OCI-LY1 (cell line): ENCODE measurements around the gene MED31.

Source experiments
- H2AFZ ChIP-seq: fragments of 200-600 bp; sonication (generic), shearing (Covaris generic); 2 replicates; pipeline ENCODE4 v1.6.0; 2014; ENCODE audit warnings: antibody characterized with exemption, mild to moderate bottlenecking, low read length
- H3F3A ChIP-seq: fragments of 200-600 bp; sonication (generic), shearing (Covaris generic); 2 replicates; pipeline ENCODE4 v1.6.0; 2014; ENCODE audit warnings: mild to moderate bottlenecking, antibody characterized with exemption, low read length, moderate library complexity; ENCODE audit not compliant: insufficient read depth
- H3K27ac ChIP-seq: fragments of 200-600 bp; sonication (generic); 2 replicates; pipeline ENCODE4 v1.5.1; 2014; ENCODE audit warnings: low read length, mixed run types, mild to moderate bottlenecking, low read depth; ENCODE audit not compliant: poor library complexity, severe bottlenecking
- H3K27me3 ChIP-seq: fragments of 200-600 bp; sonication (generic); 2 replicates; pipeline ENCODE4 v1.6.0; 2014; ENCODE audit warnings: antibody characterized with exemption, mild to moderate bottlenecking, low read length, moderate library complexity; ENCODE audit not compliant: insufficient read depth
- H3K36me3 ChIP-seq: fragments of 200-600 bp; sonication (generic); 2 replicates; pipeline ENCODE4 v1.6.1; 2014; ENCODE audit warnings: mild to moderate bottlenecking, antibody characterized with exemption, low read length, moderate library complexity, mixed read lengths; ENCODE audit not compliant: insufficient read depth
- H3K4me1 ChIP-seq: fragments of 200-600 bp; sonication (generic); 2 replicates; pipeline ENCODE4 v1.5.1; 2014; ENCODE audit warnings: mild to moderate bottlenecking, low read length, moderate library complexity; ENCODE audit not compliant: insufficient read depth, severe bottlenecking
- H3K4me2 ChIP-seq: fragments of 200-600 bp; sonication (generic), shearing (Covaris generic); 2 replicates; pipeline ENCODE4 v1.6.1; 2014; ENCODE audit warnings: low read length
- H3K4me3 ChIP-seq: fragments of 200-600 bp; sonication (generic); 2 replicates; pipeline ENCODE4 v1.5.1; 2014; ENCODE audit warnings: low read length, low read depth, mild to moderate bottlenecking, mixed read lengths; ENCODE audit not compliant: poor library complexity, severe bottlenecking
- H3K79me2 ChIP-seq: fragments of 200-600 bp; shearing (Covaris generic); 2 replicates; pipeline ENCODE4 v1.6.1; 2016; ENCODE audit warnings: mixed run types, low read length, mixed read lengths; ENCODE audit not compliant: insufficient read depth
- H3K9ac ChIP-seq: fragments of 200-600 bp; sonication (generic), shearing (Covaris generic); 2 replicates; pipeline ENCODE4 v1.6.1; 2014; ENCODE audit warnings: mild to moderate bottlenecking, low read length, mixed read lengths
- H3K9me2 ChIP-seq: fragments of 200-600 bp; sonication (generic), shearing (Covaris generic); 2 replicates; pipeline ENCODE4 v1.6.1; 2014; ENCODE audit warnings: low read depth, mild to moderate bottlenecking, low read length, mixed read lengths
- H3K9me3 ChIP-seq: fragments of 200-600 bp; shearing (Covaris generic); 2 replicates; pipeline ENCODE4 v1.6.1; 2014; ENCODE audit warnings: low read length, mixed read lengths
- H4K20me1 ChIP-seq: fragments of 200-600 bp; sonication (generic), shearing (Covaris generic); 2 replicates; pipeline ENCODE4 v1.6.0; 2016; ENCODE audit warnings: mild to moderate bottlenecking, low read length; ENCODE audit not compliant: insufficient read depth
- EZH2 ChIP-seq: fragments of 200-600 bp; sonication (generic), shearing (Covaris generic); IDR thresholded peaks from 2 replicates; pipeline ENCODE4 v1.8.0; 2017; ENCODE audit warnings: borderline replicate concordance, mixed run types, mild to moderate bottlenecking, antibody characterized with exemption, low read length, moderate library complexity, mixed read lengths
- TF ChIP-seq, protein P1 (sequence below): fragments of 200-600 bp; sonication (generic), shearing (Covaris generic); IDR thresholded peaks from 2 replicates; pipeline ENCODE4 v1.5.1; 2017; ENCODE audit warnings: mild to moderate bottlenecking, antibody characterized with exemption, low read length, moderate library complexity, mixed read lengths

MED31 gene

GRCh38 chr17:6623941-6624340 lies 27.5 kb downstream of the MED31 start:
- Histone ChIP-seq H3K4me2 (no peak overlapping the region), H3K9me3 (no peaks in the 10 kb centered on the region), H3K79me2 (no peaks in the 10 kb centered on the region), H3K9ac (no peak overlapping the region), H3K9me2 (no peaks in the 10 kb centered on the region), H3K27me3 (no peaks in the 10 kb centered on the region), H3K27ac (no peak overlapping the region), H3K4me1 (no peaks in the 10 kb centered on the region), H2AFZ (no peak overlapping the region), H3K36me3 (peaks cover 67% of the 10 kb centered on the region), H3K4me3 (no peak overlapping the region), H3F3A (no peaks in the 10 kb centered on the region), H4K20me1 (no peaks in the 10 kb centered on the region)
- no peak for TF ChIP-seq EZH2
- TF ChIP-seq, protein P1, sequence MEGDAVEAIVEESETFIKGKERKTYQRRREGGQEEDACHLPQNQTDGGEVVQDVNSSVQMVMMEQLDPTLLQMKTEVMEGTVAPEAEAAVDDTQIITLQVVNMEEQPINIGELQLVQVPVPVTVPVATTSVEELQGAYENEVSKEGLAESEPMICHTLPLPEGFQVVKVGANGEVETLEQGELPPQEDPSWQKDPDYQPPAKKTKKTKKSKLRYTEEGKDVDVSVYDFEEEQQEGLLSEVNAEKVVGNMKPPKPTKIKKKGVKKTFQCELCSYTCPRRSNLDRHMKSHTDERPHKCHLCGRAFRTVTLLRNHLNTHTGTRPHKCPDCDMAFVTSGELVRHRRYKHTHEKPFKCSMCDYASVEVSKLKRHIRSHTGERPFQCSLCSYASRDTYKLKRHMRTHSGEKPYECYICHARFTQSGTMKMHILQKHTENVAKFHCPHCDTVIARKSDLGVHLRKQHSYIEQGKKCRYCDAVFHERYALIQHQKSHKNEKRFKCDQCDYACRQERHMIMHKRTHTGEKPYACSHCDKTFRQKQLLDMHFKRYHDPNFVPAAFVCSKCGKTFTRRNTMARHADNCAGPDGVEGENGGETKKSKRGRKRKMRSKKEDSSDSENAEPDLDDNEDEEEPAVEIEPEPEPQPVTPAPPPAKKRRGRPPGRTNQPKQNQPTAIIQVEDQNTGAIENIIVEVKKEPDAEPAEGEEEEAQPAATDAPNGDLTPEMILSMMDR: no peak

DNA sequence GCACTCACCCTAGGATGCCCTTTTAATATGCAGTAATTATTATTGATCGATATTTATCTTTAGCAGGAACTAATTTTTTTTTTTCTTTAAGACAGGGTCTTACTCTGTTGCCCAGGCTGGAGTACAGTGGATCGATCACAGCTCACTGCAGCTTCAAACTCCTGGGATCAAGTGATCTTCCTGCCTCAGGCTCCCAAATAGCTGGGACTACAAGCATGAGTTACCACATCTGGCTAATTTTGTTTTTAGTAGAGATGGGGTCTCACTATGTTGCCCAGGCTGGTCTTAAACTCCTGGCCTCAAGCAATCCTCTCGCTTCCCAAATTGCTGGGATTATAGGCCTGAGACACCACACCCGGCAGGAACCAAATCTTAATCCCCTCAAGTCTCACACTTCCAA lies 40.2 kb downstream of the MED31 start:
- Histone ChIP-seq H4K20me1 (no peaks in the 10 kb centered on the region), H3K27me3 (no peaks in the 10 kb centered on the region), H3K79me2 (no peaks in the 10 kb centered on the region), H3K4me2 (no peak overlapping the region), H3K9ac (no peak overlapping the region), H3K27ac (no peak overlapping the region), H3K4me1 (no peaks in the 10 kb centered on the region), H3K9me3 (no peaks in the 10 kb centered on the region), H3K4me3 (no peak overlapping the region), H2AFZ (no peak overlapping the region), H3F3A (no peaks in the 10 kb centered on the region), H3K36me3 (peaks cover 57% of the 10 kb centered on the region), H3K9me2 (no peaks in the 10 kb centered on the region)
- TF ChIP-seq EZH2: no peak
- TF ChIP-seq, protein P1: no peak

DNA sequence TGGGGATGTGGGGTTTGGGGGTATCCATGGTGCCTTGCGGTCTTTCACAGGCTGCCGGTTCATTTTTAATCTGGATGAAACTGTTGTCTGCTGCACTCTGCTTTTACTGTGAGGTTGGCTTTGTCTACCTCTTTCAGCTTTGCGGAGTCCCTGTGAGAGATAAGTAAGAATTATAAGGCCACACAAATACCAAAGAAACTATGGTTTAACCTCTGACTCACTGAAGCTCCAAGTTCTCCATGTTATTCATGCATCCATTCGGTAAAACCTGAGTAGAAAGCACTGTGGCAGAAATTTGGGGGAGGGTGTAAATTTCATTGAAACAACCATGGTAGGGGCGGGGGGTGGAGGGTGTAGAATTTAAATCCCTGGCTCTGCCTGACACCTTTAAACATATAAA lies 41.4 kb downstream of the MED31 start:
- Histone ChIP-seq H3K9ac (no peak overlapping the region), H2AFZ (no peak overlapping the region), H3K27ac (no peak overlapping the region), H3K4me3 (no peak overlapping the region), H3K9me2 (no peaks in the 10 kb centered on the region), H3K9me3 (no peaks in the 10 kb centered on the region), H3F3A (no peaks in the 10 kb centered on the region), H4K20me1 (no peaks in the 10 kb centered on the region), H3K79me2 (no peaks in the 10 kb centered on the region), H3K36me3 (peaks cover 66% of the 10 kb centered on the region), H3K27me3 (no peaks in the 10 kb centered on the region), H3K4me2 (no peak overlapping the region), H3K4me1 (no peaks in the 10 kb centered on the region)
- TF ChIP-seq, protein P1: no peak
- TF ChIP-seq EZH2: no peak
